GF-D8 (cell line): ENCODE measurements around the gene CD34.

Source experiments
- DNase-seq: peaks from one replicate; lab custom pipeline; 2025; lab: John Stamatoyannopoulos, UW

The CD34 gene

GRCh38 chr1:207873055-207873890 is 37.7 kb downstream of the CD34 start:
- DNase-seq: peak; percentile 97

GRCh38 chr1:207872621-207873020 is 38.3 kb downstream of the CD34 start:
- DNase-seq: peak; percentile 92

DNA sequence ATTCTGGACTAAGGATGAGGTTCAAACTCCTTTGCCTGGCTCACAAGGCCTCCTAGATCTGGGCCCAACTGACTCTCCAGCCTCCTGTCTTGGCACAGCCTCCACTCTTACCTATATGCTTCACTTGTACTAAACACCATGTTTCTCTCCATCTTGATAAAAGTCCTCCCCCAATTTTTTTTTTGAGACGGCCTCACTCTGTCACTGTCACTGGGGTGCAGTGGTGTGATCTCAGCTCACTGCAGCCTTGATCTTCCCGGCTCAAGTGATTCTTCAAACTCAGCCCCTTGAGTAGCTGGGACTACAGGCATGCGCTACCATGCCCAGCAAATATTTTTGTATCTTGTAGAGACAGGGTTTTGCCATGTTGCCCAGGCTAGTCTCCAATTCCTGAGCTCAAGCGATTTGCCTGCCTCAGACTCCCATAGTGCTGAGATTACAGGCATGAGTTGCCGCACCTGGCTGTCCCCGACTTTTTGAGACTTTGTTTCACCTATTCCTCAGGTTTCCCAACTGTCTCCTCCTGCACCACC is 39.7 kb downstream of the CD34 start:
- no peak for DNase-seq

- no peak for DNase-seq
Measured at GRCh38 chr1:207870306-207871031, 40.5 kb downstream of the CD34 start.

DNA sequence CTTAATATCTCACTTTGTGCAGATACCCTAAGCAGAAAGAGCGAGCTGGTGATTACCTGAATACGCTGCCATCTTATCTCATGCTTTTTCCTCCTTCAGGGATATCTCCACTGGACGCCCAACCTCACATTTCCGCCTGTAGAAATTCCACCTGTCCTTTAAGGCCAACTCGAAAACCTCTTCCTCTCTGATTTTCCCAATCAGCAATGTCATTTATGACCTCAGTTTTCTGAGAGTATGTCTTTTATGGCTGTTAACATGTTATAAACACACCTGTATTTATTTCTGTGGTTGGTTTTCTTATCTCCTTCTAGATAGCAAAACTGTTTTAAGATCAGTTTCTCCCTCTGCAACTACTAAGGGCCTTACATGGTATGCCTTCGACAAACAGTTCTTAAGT is 41.1 kb downstream of the CD34 start:
- DNase-seq: no peak

GRCh38 chr1:207868774-207869721 is 41.9 kb downstream of the CD34 start:
- DNase-seq: no peak

- DNase-seq: no peak
Measured at GRCh38 chr1:207868251-207868773, 42.6 kb downstream of the CD34 start.

GRCh38 chr1:207867136-207868109 is 43.5 kb downstream of the CD34 start:
- DNase-seq: no peak

- peak; percentile 60 for DNase-seq
Measured at GRCh38 chr1:207866471-207867135, 44.3 kb downstream of the CD34 start.

DNA sequence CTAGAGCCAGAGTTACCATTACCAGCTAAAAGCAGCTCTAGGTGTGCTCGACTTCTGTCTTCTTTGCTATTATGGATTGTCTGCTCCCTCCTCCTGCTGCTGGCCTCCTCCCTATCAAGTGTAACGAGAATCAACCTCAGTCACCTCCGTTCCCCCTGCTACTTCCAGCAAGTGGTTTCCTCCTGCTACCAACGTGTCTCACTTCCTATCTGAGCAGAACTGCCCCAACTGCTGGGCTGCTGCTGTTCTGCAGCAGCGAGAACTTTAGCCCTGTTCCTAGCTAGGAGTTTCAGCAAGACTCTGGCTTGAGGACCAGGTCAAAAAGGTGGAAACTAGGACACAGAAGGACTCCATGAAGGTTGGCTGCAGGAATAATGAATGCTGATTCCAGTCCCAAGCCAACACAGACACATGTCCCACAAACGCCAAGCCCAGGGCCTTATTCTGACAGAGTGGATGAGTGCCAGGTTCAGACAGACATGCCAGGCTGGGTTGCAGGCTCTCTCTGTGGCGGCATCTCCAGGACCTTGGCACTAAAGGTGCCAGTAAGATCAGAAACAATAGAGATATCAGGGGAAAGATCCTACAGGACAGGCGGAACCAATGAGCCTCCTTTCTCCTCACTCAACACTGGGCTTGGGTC is 46.9 kb downstream of the CD34 start:
- DNase-seq: peak; percentile 83

- DNase-seq: no peak
Measured at GRCh38 chr1:207862241-207862787, 48.6 kb downstream of the CD34 start.

DNA sequence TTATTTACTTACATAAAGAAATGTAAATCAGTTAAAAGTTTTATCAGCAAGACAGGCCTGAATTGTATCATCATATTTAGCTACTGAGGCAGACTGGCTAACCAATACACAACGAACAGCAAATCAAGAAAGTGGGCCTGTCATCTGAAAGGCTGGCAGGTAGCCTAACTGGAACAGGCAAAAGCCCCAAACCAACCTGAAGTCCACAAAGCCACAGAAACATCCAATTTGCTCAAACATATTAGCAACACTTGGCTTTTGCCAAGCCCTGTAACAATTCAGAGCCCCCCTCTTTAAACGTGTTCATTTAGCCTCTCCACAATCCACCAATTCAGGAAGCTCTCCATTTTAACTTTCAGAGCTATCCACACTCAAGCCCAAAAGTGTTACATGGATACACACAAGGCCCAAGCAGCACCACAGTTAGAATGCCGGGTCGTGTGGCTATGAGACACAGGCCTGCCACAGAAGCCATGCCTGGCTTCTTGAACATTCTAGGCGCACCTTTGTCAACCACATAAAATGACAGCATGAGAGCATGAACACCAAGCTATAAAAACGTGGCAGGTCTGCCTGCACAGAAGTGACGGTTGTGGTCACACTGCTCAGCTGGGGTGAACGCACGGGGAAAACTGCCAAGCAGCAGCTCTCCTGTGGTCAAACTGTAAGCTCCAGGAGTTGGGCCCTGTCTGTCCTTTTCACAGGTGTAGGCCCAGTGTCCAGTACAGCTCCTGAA is 49.3 kb downstream of the CD34 start:
- peak; percentile 78 for DNase-seq

- DNase-seq: no peak
Measured at GRCh38 chr1:207860531-207860930, 50.4 kb downstream of the CD34 start.

- DNase-seq: no peak
Measured at GRCh38 chr1:207858806-207859205, 52.1 kb downstream of the CD34 start.

DNA sequence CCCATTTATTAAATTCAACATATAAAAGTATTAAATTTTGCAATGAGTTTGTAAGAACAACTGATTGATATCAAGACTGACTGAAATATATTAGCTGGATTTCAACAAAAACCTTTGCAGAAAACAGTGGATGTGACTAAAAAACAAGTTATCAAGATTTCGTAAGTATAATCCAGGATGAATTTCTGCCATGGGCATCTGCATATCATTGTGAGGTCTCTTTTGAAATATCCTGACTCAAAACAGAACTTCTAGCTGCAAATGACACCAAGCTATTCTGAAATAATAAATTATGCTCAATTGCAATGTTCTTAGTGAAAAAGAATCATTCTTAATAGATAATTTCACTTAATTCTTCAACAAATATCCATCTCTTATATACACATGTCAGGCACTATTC is 52.6 kb downstream of the CD34 start:
- no peak for DNase-seq

DNA sequence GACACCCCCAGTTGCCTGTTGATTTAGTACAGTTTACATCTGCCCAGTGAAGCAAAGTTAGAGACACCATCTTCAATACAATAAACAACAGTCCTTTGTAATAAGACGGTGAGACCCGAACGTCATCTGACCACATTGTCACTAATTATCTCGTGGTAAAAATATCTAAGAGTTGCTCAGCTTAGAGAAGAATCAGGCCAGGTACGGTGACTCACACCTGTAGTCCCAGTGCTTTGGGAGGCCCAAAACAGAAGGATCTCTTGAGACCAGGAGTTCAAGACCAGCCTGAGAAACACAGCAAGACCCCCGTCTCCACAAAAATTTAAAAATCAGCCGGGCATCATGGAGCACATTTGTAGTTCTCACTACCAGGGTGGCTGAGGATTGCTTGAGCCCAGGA is 53.5 kb downstream of the CD34 start:
- no peak for DNase-seq

DNA sequence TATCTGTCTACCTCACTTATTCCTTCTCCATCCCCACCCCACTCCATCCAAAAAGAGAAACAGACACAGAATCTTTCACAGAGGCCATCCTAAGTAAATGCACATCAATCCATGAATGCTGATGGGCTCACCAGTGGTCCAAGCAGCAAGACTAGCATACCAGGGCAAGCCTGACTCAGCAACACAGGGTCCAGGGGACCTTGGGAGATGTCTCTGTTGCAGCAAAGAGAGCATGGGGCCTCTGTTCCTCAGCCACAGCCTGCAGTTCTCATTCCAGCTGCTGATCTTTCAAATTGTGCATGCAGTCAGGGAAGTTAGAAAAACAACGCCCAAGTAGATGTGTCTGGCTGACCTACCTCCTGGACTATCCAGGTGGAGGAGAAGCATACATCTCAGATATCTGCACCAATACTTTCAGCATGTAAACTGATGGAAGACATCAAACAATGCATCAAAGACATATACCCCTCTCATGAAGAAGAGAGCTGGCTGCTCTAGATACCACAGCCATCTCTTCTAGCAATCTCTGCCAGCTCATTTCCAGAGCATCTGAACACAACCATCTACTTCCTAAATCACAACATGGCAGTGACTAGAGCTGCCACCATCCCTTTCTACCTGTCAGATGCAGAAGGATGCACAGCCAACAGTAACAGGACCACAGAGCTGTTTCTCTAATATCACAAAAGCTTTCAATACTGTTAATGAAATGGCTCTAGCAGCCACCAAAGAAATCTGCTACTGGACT is 54.5 kb downstream of the CD34 start:
- DNase-seq: no peak

- no peak for DNase-seq
Measured at GRCh38 chr1:207854001-207854400, 56.9 kb downstream of the CD34 start.
